HCT116 (cell line): ENCODE results near the gene ZMYM5.
A peak's percentile ranks its signal among the peaks of the same experiment; 100 is the strongest.

Experiments
- CEBPB ChIP-seq: IDR thresholded peaks from 2 replicates; pipeline ENCODE4 v1.6.1; 2012; ENCODE audit warnings: low read depth
- CTCF ChIP-seq, 3 experiments: fragments of 200-600 bp in 1 of 3; sonication (generic) in 1 of 3; IDR thresholded peaks in 2 of 3; conservative IDR thresholded peaks in 1 of 3; 2 replicates each; pipeline ENCODE4 v1.5.1; 2012 to 2017; ENCODE audit warnings: low read depth in 2 of 3, low read length in 2 of 3, antibody characterized with exemption in 1 of 3, borderline replicate concordance in 1 of 3, control low read depth in 1 of 3, mild to moderate bottlenecking in 1 of 3, mixed read lengths in 1 of 3, mixed run types in 1 of 3, moderate library complexity in 1 of 3; ENCODE audit not compliant: insufficient read depth in 1 of 3
- EZH2 ChIP-seq: fragments of 200-600 bp; sonication (generic); IDR thresholded peaks from 2 replicates; pipeline ENCODE4 v1.6.1; 2017; ENCODE audit warnings: antibody characterized with exemption, mixed run types
- EZH2phosphoT487 ChIP-seq: fragments of 200-600 bp; IDR thresholded peaks from 2 replicates; pipeline ENCODE4 v1.6.1; 2018; ENCODE audit warnings: antibody characterized with exemption, borderline replicate concordance
- FOSL1 ChIP-seq: IDR thresholded peaks from 2 replicates; pipeline ENCODE4 v1.6.1; 2012; ENCODE audit warnings: low read depth
- POLR2A ChIP-seq: IDR thresholded peaks from 2 replicates; pipeline ENCODE4 v1.7.0; 2011; ENCODE audit warnings: borderline replicate concordance; ENCODE audit not compliant: insufficient read depth, insufficient read length; ENCODE audit errors: extremely low read depth
- REST ChIP-seq: IDR thresholded peaks from 2 replicates; pipeline ENCODE4 v1.6.1; 2012; ENCODE audit warnings: low read depth
- SIN3A ChIP-seq: IDR thresholded peaks from 2 replicates; pipeline ENCODE4 v1.6.1; 2012; ENCODE audit warnings: low read depth
- SP1 ChIP-seq: IDR thresholded peaks from 2 replicates; pipeline ENCODE4 v1.6.1; 2012; ENCODE audit warnings: low read depth
- SRF ChIP-seq: IDR thresholded peaks from 2 replicates; pipeline ENCODE4 v1.6.1; 2012; ENCODE audit warnings: low read depth
- ZBTB33 ChIP-seq: IDR thresholded peaks from 2 replicates; pipeline ENCODE4 v1.6.1; 2011; ENCODE audit warnings: mild to moderate bottlenecking, low read length, moderate library complexity; ENCODE audit not compliant: insufficient replicate concordance; ENCODE audit errors: extremely low read depth
- ZNF274 ChIP-seq: fragments of 200-500 bp; sonication (Bioruptor generic); IDR thresholded peaks from 2 replicates; pipeline ENCODE4 v1.6.1; 2014; ENCODE audit warnings: mild to moderate bottlenecking, low read depth, low read length, inconsistent platforms
- TF ChIP-seq, protein P1 (sequence below): IDR thresholded peaks from 2 replicates; pipeline ENCODE4 v1.6.1; 2012

GRCh38 chr13:19888799-19889198, 25.4 kb upstream of the ZMYM5 start:
- TF ChIP-seq POLR2A (no peak), CTCF (IDR thresholded peaks at IDR 0.05 in 2 of 3, conservative IDR thresholded peaks at IDR 0.05 in 1 of 3; ENCODE audit: borderline replicate concordance in 1 of 3, insufficient read depth in 1 of 3, low read depth in 2 of 3, low read length in 2 of 3) (peak in 2 of 3 experiments; percentile 5 to 29; a peak in 2 of 6 replicates), ZBTB33 (no peak), EZH2 (no peak), EZH2phosphoT487 (no peak), SRF (no peak), REST (no peak), FOSL1 (no peak), SP1 (no peak), SIN3A (no peak), CEBPB (no peak), ZNF274 (no peak)
- TF ChIP-seq, protein P1, sequence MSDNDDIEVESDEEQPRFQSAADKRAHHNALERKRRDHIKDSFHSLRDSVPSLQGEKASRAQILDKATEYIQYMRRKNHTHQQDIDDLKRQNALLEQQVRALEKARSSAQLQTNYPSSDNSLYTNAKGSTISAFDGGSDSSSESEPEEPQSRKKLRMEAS: no peak
